LHCN-M2 (cell line): ENCODE results near the gene POU2F3. TPM values are rescaled to one million over a fixed set of nuclear protein-coding genes. Genes with fewer than 3 reads are reported as not detected.

Experiments used
- DNase-seq: peaks from one replicate; pipeline ENCODE4 v3.0.0-alpha.2; 2012; ENCODE audit warnings: low read depth
- total RNA-seq: library from RNA; depleted of rRNA; stranded (reverse); fragments of >200 nt; gene quantifications from 2 replicates; pipeline ENCODE4 v1.2.3, GENCODE V29; 2014

The POU2F3 gene
- total RNA-seq, 1 experiment from 2014 or later = not detected

- DNase-seq = no peak
Observed at GRCh38 chr11:120316880-120317688, 77.1 kb downstream of the POU2F3 start.

- DNase-seq = no peak
Observed at GRCh38 chr11:120317689-120318480, 77.9 kb downstream of the POU2F3 start.

DNA sequence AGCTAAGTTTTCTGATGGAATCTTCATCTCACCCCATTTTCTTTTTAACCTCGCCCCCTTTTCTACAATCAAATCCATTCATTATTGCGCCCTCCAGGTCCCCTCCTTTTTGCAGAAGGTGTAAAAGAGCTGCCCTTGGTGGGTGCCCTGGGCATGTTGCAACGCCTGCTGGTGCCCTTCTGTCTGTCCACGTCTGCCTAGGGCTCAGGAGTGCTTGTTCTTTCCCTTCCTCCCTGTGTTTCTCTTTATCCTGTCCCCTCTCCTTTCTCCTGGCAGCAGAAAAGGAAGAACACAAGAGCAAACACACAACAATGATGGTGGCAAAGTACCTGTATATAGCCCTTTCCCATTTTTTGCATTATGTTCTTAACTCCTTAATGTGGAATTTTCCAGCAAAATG lies 79.0 kb downstream of the POU2F3 start:
- DNase-seq = no peak

DNA sequence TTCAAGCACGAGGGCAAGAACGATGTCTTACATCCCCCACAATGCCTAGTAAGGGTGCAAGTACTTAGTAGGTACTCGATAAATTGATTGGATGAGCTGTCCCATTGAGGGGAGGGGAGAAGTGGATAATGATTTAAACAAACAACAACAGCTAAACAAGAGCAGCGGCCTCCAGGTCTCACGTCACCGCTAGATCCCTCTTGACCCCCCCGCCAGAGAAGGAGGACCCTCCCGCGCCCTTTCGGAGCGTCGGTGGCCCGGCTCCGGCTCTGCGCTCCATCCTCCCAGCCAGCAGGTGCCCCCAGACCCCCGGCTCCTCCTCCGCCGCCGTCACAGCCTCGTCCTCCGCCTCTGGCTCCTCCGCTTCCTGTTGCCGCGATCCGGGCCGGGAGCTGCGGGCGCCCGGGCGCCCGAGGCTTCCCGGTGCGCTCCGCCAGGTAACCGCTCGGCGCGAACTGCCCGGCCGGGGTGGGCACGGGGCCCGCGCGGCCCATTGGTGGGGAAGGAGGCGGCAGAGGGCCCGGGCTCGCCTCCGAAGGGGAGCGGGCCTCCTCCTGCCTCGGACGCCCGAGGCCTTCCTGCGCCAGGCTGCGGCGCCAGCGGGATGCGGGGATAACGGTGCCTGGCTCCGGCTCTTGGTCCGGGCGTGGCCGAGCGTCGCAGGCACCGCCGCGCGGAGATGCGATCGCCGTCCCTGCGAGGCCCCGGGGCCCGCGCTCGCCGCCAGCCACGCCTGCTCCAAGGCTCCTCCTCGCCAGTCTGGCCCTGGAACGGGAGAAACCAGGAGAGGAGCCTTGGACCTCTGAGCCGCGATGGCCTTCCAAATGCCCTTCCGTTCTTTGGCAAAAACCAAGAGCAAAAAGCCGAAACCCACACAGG lies 85.2 kb downstream of the POU2F3 start, which contains the start of gene TLCD5:
TSS of gene TLCD5 (plus strand) at position 368 of the 879 bp plus-strand sequence. CDS start 2,143 bp downstream, outside the sequence.
- peak; percentile 59 for DNase-seq

- peak; percentile 41 for DNase-seq
Observed at GRCh38 chr11:120326228-120326627, 86.3 kb downstream of the POU2F3 start.

DNA sequence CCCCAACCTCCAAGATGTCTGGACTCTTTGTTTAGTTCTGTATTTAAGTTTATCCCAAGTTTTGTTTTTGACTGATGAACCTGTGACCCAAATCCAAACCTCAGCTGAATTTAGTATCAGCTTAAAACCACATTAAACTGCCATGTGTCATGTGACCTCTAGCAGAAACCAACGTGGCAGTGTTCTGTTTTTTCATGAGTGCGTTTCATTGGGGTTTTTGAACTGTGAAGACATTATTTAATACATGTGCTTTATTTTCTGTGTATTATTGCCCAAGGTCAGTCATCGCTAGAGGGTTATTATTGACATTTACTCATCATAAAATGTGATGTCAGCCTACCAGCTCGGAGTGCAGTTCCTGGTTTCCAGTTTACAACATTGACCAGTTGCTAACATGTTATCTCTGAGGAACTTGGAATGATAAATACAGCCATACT lies 86.9 kb downstream of the POU2F3 start:
- peak; percentile 44 for DNase-seq

DNA sequence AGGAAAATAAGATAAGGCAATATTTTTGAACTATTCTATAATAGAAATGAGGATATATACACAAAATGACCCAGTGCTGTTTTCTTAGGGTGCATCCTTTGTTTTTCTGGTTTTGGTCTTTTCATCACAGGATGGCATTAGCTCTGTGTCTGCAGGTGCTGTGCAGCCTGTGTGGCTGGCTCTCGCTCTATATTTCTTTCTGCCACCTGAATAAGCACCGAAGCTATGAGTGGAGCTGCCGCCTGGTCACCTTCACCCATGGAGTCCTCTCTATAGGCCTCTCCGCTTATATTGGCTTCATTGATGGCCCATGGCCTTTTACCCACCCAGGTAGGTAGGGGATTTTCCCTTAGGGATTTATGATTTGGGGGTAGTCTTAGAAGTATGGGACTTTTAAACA lies 87.4 kb downstream of the POU2F3 start:
- DNase-seq = no peak

DNA sequence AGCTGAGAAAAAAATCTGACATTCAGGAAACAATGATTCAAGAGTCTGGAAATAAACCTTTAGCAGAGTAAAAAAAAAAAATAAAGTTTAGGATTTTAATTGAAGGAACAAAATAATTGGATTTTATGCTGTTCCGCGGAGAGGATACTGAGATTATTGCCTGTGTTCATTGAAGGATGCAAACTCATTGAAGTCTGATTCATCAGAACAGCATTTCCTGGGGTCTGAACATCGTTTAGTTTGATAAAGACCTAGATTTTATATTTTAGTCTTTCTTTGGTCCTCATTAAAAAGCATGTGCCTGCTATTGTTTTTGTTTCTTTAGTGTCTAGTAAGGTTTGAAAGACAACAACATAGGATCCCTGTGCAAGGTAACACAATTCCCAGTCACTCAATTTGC lies 89.6 kb downstream of the POU2F3 start:
- no peak for DNase-seq

GRCh38 chr11:120330045-120330444 lies 90.1 kb downstream of the POU2F3 start:
- DNase-seq = no peak

DNA sequence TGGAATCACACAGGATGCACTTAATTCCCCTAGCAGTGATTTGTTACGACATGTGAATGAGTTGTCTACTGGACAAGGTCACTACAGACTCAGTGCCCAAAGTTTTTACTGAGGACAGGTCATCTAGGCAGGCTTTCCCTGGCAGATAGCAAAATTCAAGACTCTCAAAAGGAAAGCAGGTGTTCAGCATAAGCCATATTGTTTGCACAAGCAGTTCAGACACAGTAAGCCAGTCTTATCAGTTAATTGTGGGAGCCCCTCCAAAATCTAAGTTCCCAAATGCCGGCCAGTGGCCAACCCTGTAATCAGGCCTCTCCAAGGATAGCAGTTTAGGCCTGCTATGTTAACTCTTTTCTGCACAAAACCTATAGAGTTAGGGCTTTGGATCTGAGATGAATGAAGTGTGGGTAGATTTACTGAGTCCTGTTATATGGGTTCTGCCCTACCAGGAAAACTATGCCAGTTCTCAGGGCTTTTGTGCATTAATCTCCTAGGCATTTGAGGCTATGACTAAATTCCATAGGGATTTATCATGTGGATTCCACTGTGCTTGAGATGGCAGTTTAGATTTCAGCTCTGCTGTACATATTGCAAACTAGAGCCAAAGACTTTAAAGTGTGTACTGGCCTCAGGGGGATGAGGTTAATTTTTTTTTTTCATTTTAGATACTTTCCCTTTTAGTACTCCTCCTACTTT lies 91.5 kb downstream of the POU2F3 start:
- peak; percentile 95 for DNase-seq

DNA sequence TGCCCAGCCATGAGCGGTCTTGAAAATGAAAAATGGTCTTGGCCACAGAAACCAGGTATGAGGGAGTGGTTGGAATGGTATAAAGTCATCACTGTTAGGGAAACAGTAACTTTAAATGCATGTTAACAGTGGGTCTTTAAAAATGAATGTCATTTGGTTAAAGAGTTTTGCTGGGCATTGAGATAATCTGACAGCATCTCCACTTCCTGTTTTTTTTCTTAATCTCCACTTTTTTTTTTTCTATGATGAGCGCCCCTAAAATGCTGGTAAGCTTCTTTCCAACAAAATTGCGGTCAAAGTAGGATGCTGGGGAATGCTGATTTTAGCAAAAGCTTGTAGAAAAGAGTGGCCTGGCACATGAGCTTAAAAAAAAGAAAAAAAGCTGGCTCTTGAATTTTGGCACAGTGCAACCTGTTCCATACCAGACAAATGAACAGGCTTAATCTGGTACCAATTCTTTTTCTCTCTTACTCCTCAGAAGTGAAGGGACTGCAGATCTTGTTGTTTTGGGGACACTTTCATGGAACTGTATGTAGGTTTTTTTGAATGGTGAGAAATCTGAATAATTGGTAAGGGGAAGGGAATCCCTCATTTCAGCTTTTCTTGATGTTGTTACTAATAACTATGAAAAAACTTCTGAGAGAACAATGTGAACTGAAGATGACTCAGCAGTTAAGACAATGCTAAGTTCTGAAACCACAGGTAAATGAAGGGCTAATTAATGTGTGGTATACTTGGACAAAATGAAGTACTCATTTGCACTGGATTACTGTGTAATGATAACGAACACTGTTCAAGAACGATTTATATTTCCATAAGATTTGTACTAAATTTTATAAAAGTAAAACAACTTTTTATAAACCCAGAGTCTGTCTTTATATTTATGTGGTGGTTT lies 93.1 kb downstream of the POU2F3 start:
- peak; percentile 50 for DNase-seq

DNA sequence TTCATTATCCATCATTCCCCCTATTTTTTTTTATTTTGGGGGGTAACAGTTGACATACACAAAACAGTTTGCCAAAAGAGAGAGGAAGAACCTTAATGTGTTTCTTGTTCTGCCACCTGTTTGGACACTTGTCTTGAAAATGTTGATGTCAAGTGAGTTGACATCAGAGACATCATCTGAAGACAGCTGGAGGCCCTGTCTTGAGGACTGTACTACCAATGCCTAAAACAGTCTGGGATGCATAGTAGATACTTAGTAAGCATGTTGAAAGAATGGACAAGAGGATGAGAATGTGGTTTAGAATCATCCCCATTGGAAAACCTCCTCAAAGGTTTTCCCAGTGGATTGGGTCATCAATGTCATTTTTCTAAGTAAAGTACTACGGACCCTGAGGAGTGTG lies 93.9 kb downstream of the POU2F3 start:
- DNase-seq = no peak

DNA sequence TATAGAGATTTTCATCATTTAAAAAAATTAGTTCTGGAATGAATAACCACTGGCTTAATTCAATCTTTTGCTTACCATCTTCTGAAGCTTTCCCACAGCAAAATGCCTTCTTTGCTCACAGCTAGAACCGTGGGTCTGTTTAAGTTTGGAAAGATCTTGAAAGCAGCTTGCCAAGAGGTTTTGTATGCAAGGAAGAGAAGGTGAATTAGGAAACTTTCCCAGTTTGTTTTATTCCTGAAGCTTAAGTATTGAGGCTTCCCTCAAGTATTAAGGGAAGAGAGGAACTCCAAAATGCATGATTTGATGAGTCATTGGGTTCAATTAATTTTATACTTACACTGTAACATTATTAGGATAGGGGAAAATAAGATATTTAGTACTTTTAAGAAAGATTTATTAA lies 94.4 kb downstream of the POU2F3 start:
- DNase-seq = no peak

- DNase-seq = peak; percentile 85
Observed at GRCh38 chr11:120334894-120335462, 95.0 kb downstream of the POU2F3 start.

DNA sequence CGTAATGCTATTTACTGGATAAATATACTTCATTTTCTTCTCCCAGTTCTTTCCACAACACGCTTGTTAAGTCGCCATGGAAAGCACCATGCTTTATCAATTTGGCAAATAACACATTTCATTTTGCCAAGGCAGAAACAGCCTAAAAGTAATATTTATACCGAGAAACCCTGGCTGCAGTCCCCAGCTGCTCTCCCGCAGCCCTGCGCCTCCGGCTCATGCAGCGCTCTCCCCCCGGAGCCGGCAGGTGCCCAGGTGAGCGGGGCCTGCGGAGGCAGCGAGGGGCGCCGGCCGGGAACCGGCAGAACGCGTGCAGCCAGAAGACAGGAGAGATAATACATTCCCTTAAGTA lies 95.6 kb downstream of the POU2F3 start:
- no peak for DNase-seq

GRCh38 chr11:120335908-120336640 lies 96.1 kb downstream of the POU2F3 start, which contains the start of gene ARHGEF12:
TSS of gene ARHGEF12 (plus strand) at chr11:120336413. CDS start at chr11:120337244, 831 bp downstream.
- peak; percentile 96 for DNase-seq

DNA sequence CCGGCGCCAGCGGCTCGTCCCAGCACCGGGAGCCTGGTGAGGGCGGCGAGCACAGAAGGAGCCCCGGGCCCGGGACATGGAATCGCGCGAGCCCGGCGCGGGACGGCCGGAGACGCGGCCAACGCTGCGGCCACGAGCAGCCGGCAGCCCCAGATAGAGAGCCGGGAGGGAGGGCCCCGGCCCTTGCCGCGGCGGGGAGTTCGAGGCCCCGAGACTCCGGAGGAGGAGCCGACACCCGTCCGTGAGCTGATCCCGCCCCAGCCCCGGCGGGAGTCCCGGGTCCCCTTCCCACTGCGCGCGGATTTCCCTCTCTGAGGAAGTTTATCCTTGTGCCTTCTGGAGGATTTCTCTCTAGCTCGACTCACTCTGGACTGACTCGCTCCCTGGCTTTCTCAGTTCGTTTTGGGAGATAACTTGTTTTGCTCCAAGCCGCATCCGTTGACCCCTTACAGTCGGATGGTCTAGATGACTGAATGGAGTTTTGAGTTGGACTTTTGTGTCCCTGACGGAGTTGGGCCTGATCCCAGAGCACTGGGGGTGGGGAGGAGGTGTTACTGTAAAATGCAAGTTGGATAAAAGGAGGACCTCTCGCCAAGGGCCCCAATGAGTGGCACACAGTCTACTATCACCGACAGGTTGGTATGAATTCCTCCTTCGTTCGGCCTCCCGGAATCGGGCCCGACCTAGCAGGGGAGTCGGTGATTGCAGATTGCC lies 96.9 kb downstream of the POU2F3 start:
- DNase-seq = peak; percentile 45
